T-helper 2 cell (primary cell): ENCODE measurements around the gene COPG1.

Experiments used
- DNase-seq, 5 experiments: peaks; one replicate each; pipeline versions ENCODE4 v3.0.0 to v3.0.0-alpha.2; 2012 to 2022

The COPG1 gene

GRCh38 chr3:129278966-129279906 is 29.8 kb downstream of the COPG1 start:
- DNase-seq, result peak in 4 of 5 experiments; percentile 24 to 79 (median 40)

GRCh38 chr3:129280183-129280582 is 30.8 kb downstream of the COPG1 start:
- DNase-seq, result no peak

GRCh38 chr3:129281726-129282125 is 32.3 kb downstream of the COPG1 start:
- no peak for DNase-seq

GRCh38 chr3:129282727-129283327 is 33.4 kb downstream of the COPG1 start:
- DNase-seq, result peak in 2 of 5 experiments; percentile 18 to 71

- no peak for DNase-seq
Measured at GRCh38 chr3:129286081-129286480, 36.7 kb downstream of the COPG1 start.

GRCh38 chr3:129288446-129288845 is 39.0 kb downstream of the COPG1 start:
- DNase-seq, result no peak

- no peak for DNase-seq
Measured at GRCh38 chr3:129289201-129289921, 40.0 kb downstream of the COPG1 start.

GRCh38 chr3:129291236-129291886 is 42.0 kb downstream of the COPG1 start:
- DNase-seq, result no peak

- DNase-seq, result no peak
Measured at GRCh38 chr3:129295286-129295685, 45.9 kb downstream of the COPG1 start.

- no peak for DNase-seq
Measured at GRCh38 chr3:129304146-129304961, 54.9 kb downstream of the COPG1 start.

GRCh38 chr3:129304962-129305222 is 55.5 kb downstream of the COPG1 start:
- no peak for DNase-seq

- DNase-seq, result no peak
Measured at GRCh38 chr3:129305592-129306091, 56.2 kb downstream of the COPG1 start.

GRCh38 chr3:129308636-129309035 is 59.2 kb downstream of the COPG1 start:
- DNase-seq, result peak in 1 of 5 experiments; percentile 52

- no peak for DNase-seq
Measured at GRCh38 chr3:129310111-129311011, 61.0 kb downstream of the COPG1 start.

GRCh38 chr3:129311054-129311902 is 61.9 kb downstream of the COPG1 start:
- DNase-seq, result no peak

- DNase-seq, result peak in 2 of 5 experiments; percentile 42 to 61
Measured at GRCh38 chr3:129312021-129312639, 62.7 kb downstream of the COPG1 start.

GRCh38 chr3:129312671-129313414 is 63.4 kb downstream of the COPG1 start:
- DNase-seq, result peak in 1 of 5 experiments; percentile 47

GRCh38 chr3:129313415-129313664 is 63.9 kb downstream of the COPG1 start:
- DNase-seq, result no peak
